Urothelium cell line (cell line): ENCODE measurements around the gene PEAK1.

Source experiments
- DNase-seq: peaks from one replicate; pipeline ENCODE4 v3.0.0; 2011; ENCODE audit warnings: low spot score, mixed read lengths
- FAIRE-seq: peaks from 2 replicates; lab custom pipeline; 2011; peaks lifted over from hg19 to GRCh38; lab: Jason Lieb, UNC

PEAK1 gene

GRCh38 chr15:77099741-77100463 lies 320.0 kb downstream of the PEAK1 start:
- FAIRE-seq (no peak), DNase-seq (no peak)

GRCh38 chr15:77098572-77098971 lies 321.3 kb downstream of the PEAK1 start:
- DNase-seq = no peak
- no peak for FAIRE-seq

GRCh38 chr15:77097921-77098320 lies 322.0 kb downstream of the PEAK1 start:
- FAIRE-seq (no peak), DNase-seq (no peak)

GRCh38 chr15:77097248-77097721 lies 322.6 kb downstream of the PEAK1 start:
- FAIRE-seq (no peak), DNase-seq (no peak)

- DNase-seq = no peak
Observed at GRCh38 chr15:77096541-77096940, 323.4 kb downstream of the PEAK1 start.

GRCh38 chr15:77096138-77096537 lies 323.8 kb downstream of the PEAK1 start:
- FAIRE-seq (no peak), DNase-seq (no peak)

More at GRCh38 chr15:77096541-77096940, 323.4 kb downstream of the PEAK1 start:
- no peak for FAIRE-seq

- DNase-seq (no peak), FAIRE-seq (no peak)
Observed at GRCh38 chr15:77094397-77095030, 325.4 kb downstream of the PEAK1 start.

GRCh38 chr15:77093436-77093835 lies 326.5 kb downstream of the PEAK1 start:
- no peak for FAIRE-seq
- DNase-seq = no peak

GRCh38 chr15:77091097-77091496 lies 328.8 kb downstream of the PEAK1 start:
- no peak for FAIRE-seq

GRCh38 chr15:77087213-77087612 lies 332.7 kb downstream of the PEAK1 start:
- no peak for FAIRE-seq
- no peak for DNase-seq

More at GRCh38 chr15:77091097-77091496, 328.8 kb downstream of the PEAK1 start:
- no peak for DNase-seq

GRCh38 chr15:77085297-77085696 lies 334.6 kb downstream of the PEAK1 start:
- DNase-seq = peak; percentile 43

GRCh38 chr15:77084436-77084835 lies 335.5 kb downstream of the PEAK1 start:
- DNase-seq (no peak), FAIRE-seq (no peak)

More at GRCh38 chr15:77085297-77085696, 334.6 kb downstream of the PEAK1 start:
- no peak for FAIRE-seq

GRCh38 chr15:77083381-77084160 lies 336.3 kb downstream of the PEAK1 start:
- no peak for DNase-seq
- no peak for FAIRE-seq

GRCh38 chr15:77081971-77082370 lies 337.9 kb downstream of the PEAK1 start:
- FAIRE-seq = no peak
- DNase-seq = no peak

- DNase-seq (no peak), FAIRE-seq (no peak)
Observed at GRCh38 chr15:77076323-77076915, 343.5 kb downstream of the PEAK1 start.

GRCh38 chr15:77075528-77075927 lies 344.4 kb downstream of the PEAK1 start:
- peak; percentile 74 for DNase-seq

GRCh38 chr15:77074350-77074749 lies 345.6 kb downstream of the PEAK1 start:
- DNase-seq (no peak), FAIRE-seq (no peak)

More at GRCh38 chr15:77075528-77075927, 344.4 kb downstream of the PEAK1 start:
- no peak for FAIRE-seq

GRCh38 chr15:77071305-77072223 lies 348.3 kb downstream of the PEAK1 start:
- DNase-seq = no peak
- FAIRE-seq = no peak

GRCh38 chr15:77070495-77071304 lies 349.2 kb downstream of the PEAK1 start, which contains the start of gene TSPAN3:
Gene TSPAN3, minus strand, starts transcription at chr15:77071109. Its CDS starts 155 bp downstream, at chr15:77070954.
- FAIRE-seq = no peak

More at GRCh38 chr15:77070495-77071304, 349.2 kb downstream of the PEAK1 start, which contains the start of gene TSPAN3:
- DNase-seq = peak; percentile 97
